Adrenal gland (tissue), 12 donors: ENCODE measurements around the gene AUNIP. TPM values are rescaled to one million over a fixed set of nuclear protein-coding genes. Genes with fewer than 3 reads are reported as not detected.

ENCODE experiments used
- DNase-seq, 7 donors: peaks; one replicate each; pipeline ENCODE4 v3.0.0-alpha.2; 2019 to 2020
- H3K27ac ChIP-seq, 5 donors: fragments of 200-600 bp; sonication (generic) in 4 of 5; 1 replicate in 3 of 5; 2 replicates in 2 of 5; pipeline versions ENCODE4 v1.5.1 to v1.8.0; 2016 to 2020; ENCODE audit warnings: mild to moderate bottlenecking in 1 of 5
- H3K27me3 ChIP-seq: fragments of 200-600 bp; 2 replicates; pipeline ENCODE4 v1.8.0; 2021
- H3K36me3 ChIP-seq, 2 donors: fragments of 200-600 bp; replicated peaks in 1 of 2; 1 replicate in 1 of 2; 2 replicates in 1 of 2; pipeline versions ENCODE4 v1.5.1 to v1.8.0; 2018 to 2022
- H3K4me1 ChIP-seq, 2 donors: fragments of 200-600 bp; replicated peaks in 1 of 2; 1 replicate in 1 of 2; 2 replicates in 1 of 2; pipeline versions ENCODE4 v1.5.1 to v1.8.0; 2018 to 2021
- H3K4me3 ChIP-seq, 4 donors: fragments of 200-600 bp; sonication (generic) in 3 of 4; one replicate each; pipeline ENCODE4 v1.5.1; 2016 to 2018
- H3K9me3 ChIP-seq, 3 donors: fragments of 200-600 bp; sonication (generic) in 1 of 3; replicated peaks in 1 of 3; 1 replicate in 2 of 3; 2 replicates in 1 of 3; pipeline versions ENCODE4 v1.5.1 to v1.8.0; 2016 to 2021
- CTCF ChIP-seq, 6 experiments: fragments of 450-650 bp in 4 of 6; fragments of 200-600 bp in 2 of 6; sonication (generic) in 1 of 6; IDR thresholded peaks; 1 replicate in 5 of 6; 2 replicates in 1 of 6; pipeline versions ENCODE4 v1.5.1 to v1.8.0; 2016 to 2021; ENCODE audit warnings: antibody characterized with exemption in 6 of 6, mild to moderate bottlenecking in 2 of 6, moderate library complexity in 1 of 6
- POLR2A ChIP-seq, 2 donors: fragments of 450-650 bp; IDR thresholded peaks; one replicate each; pipeline ENCODE4 v1.6.1; 2017; ENCODE audit warnings: antibody characterized with exemption in 2 of 2, mild to moderate bottlenecking in 2 of 2, moderate library complexity in 1 of 2
- WGBS, 4 donors: extraction: QIAGEN DNeasy Blood & Tissue Kit in 2 of 4; methylation state at CpG; one replicate each; pipeline versions ENCODE4 v1.1.5 to v1.1.7; 2013 to 2017; 5-methylcytosine and 5-hydroxymethylcytosine counted together
- intact Hi-C, 2 donors: fragments of 100-400 bp; cut with DNase I; formaldehyde crosslinking; loops; one replicate each; pipeline versions ENCODE4 v1.14.1 to v1.15.0; 2022 to 2023
- polyA plus RNA-seq, 3 donors: library from polyadenylated mRNA; stranded (reverse); fragments of 200-250 nt in 2 of 3; fragments of 350-450 nt in 1 of 3; fragmentation: Illumina TruSeq in 1 of 3; extraction: RNeasy Lipid Tissue Mini Kit (QIAGEN cat#74804) in 1 of 3; gene quantifications; one replicate each; pipeline ENCODE4 v1.2.3, GENCODE V29; 2013 to 2014
- total RNA-seq, 9 donors: library from RNA; depleted of rRNA in 4 of 9; stranded (reverse); fragments of >200 nt in 4 of 9; fragments of 120-200 nt in 1 of 9; fragmentation: NEBNext Ultra II Directional in 1 of 9; extraction: Animal tissue kit (Norgen Biotek cat#: 25700) in 1 of 9; gene quantifications; one replicate each; pipeline versions ENCODE4 v1.1.0 to v1.2.4, GENCODE V29; 2013 to 2023
- donor health status: healthy with polysubstance abuse.
- donor health status: Bipolar disorder and iron deficiency.
- donor health status: DM: yes; HTN: yes; CAD: no.
- donor health status: DM: no; HTN: no; CAD: no.
- donor health status: DM: no; HTN: no; CAD: no.
- donor health status: DM: yes; HTN: yes; CAD: no.

The AUNIP gene
- total and polyA plus RNA-seq, 12 donors, result 0.24 to 3.4 (median 0.78) TPM

GRCh38 chr1:25861316-25862286, 2.3 kb upstream of the AUNIP start:
- H3K27ac ChIP-seq, result peak overlapping the region in 1 of 5 donors; percentile 23
- peaks cover 6 to 26% of the 10 kb centered on the region in 2 donors for H3K4me1 ChIP-seq
- no peaks in the 10 kb centered on the region for H3K9me3 ChIP-seq
- TF ChIP-seq POLR2A (IDR thresholded peaks at IDR 0.05), result no peak
- no peak for TF ChIP-seq CTCF (IDR thresholded peaks at IDR 0.05)
- H3K36me3 ChIP-seq, result peaks cover 0 to 17% of the 10 kb centered on the region in 2 donors
- DNase-seq, result no peak
- no peaks in the 10 kb centered on the region for H3K27me3 ChIP-seq
- no peak overlapping the region for H3K4me3 ChIP-seq
- intact Hi-C loops, result loop anchor here in 1 of 2 donors (5.0 kb wide), 1 partner anchor 39 kb away; no protein-coding TSS in a partner anchor
- 59 to 77% (median 62%) methylated on average over 16 of the region's 16 CpGs for WGBS, 4 donors

GRCh38 chr1:25858494-25858893, 763 bp downstream of the AUNIP start:
- Histone ChIP-seq H3K4me3 (peak overlapping the region in 1 of 4 donors; percentile 56), H3K4me1 (peaks cover 6 to 26% of the 10 kb centered on the region in 2 donors), H3K9me3 (no peaks in the 10 kb centered on the region), H3K27me3 (no peaks in the 10 kb centered on the region), H3K27ac (no peak overlapping the region), H3K36me3 (peaks cover 0 to 15% of the 10 kb centered on the region in 2 donors)
- DNase-seq, result no peak
- WGBS, 4 donors, result 49 to 58% (median 54%) methylated on average over 7 of the region's 7 CpGs
- intact Hi-C loops, result no loop called here
- no peak for TF ChIP-seq CTCF (IDR thresholded peaks at IDR 0.05)
- no peak for TF ChIP-seq POLR2A (IDR thresholded peaks at IDR 0.05)

GRCh38 chr1:25856856-25857255, 2.4 kb downstream of the AUNIP start:
- intact Hi-C loops, result no loop called here
- no peaks in the 10 kb centered on the region for H3K27me3 ChIP-seq
- H3K4me3 ChIP-seq, result no peak overlapping the region
- TF ChIP-seq CTCF (IDR thresholded peaks at IDR 0.05), result no peak
- no peak for TF ChIP-seq POLR2A (IDR thresholded peaks at IDR 0.05)
- no peaks in the 10 kb centered on the region for H3K9me3 ChIP-seq
- 91 to 96% (median 93%) methylated on average over 11 of the region's 11 CpGs for WGBS, 4 donors
- no peak overlapping the region for H3K27ac ChIP-seq
- no peak for DNase-seq
- H3K36me3 ChIP-seq, result no peaks in the 10 kb centered on the region
- H3K4me1 ChIP-seq, result peaks cover 6 to 26% of the 10 kb centered on the region in 2 donors

- Histone ChIP-seq H3K36me3 (no peaks in the 10 kb centered on the region), H3K4me3 (no peak overlapping the region), H3K27ac (no peak overlapping the region), H3K9me3 (no peaks in the 10 kb centered on the region), H3K4me1 (peaks cover 6 to 10% of the 10 kb centered on the region in 2 donors), H3K27me3 (no peaks in the 10 kb centered on the region)
- DNase-seq, result no peak
- intact Hi-C loops, result no loop called here
- WGBS, 4 donors, result 86 to 97% (median 91%) methylated on average over 2 of the region's 2 CpGs
- TF ChIP-seq POLR2A (IDR thresholded peaks at IDR 0.05) (no peak), CTCF (IDR thresholded peaks at IDR 0.05) (no peak)
Observed at GRCh38 chr1:25854554-25854953, 4.7 kb downstream of the AUNIP start.
